GM18858 (cell line): Measurements from ENCODE around the gene PTOV1.

Experiments
- ATAC-seq: cut with Tn5 transposase; IDR thresholded peaks from one replicate; pipeline ENCODE4 v1.9.1; 2021; ENCODE audit not compliant: unreplicated experiment

The PTOV1 gene

DNA sequence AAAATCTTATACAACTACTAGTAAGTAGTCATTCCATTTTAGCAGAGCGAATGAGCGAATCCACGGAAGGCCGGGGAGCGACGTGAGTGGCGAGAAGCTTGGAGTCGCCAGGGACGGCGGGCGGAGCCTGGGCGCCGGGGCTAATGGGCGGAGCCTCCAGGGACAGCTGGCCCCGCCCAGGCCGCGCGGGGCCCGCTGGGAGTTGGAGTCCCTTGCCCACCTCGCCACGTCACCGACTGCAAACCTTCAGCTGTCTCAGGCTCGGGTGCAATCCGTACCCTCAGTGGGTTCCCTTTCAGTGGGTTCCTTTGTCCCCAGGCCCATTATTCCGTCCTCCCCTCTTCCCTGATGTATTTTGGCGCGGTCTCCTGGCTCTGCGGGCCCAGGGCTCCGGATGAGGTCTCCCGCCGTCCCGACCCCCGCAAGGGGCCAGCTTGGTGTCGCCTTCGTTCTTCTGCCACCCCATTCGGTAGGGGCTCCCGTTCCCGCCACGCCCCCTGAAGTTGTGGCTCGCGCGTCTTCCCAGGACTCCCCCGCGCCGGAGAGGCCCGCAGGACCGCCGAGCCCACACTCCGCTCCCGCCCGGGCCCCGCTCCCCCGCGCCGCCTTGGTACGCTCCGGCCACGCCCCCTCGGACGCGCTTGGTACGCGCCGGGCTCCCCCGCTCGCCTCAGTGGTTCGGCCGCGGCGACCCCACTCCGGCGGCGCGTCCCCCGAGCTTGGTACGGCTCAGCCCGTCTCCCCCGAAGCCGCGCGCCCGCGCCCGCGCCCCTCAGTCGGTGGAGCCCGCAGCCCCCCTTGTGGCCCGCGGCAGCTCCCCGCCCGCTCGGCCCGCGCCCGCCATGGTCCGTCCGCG, at the start of gene PTOV1:
Gene PTOV1 (plus strand): TSS at position 673 of the 856 bp plus-strand sequence.
- no peak for ATAC-seq

DNA sequence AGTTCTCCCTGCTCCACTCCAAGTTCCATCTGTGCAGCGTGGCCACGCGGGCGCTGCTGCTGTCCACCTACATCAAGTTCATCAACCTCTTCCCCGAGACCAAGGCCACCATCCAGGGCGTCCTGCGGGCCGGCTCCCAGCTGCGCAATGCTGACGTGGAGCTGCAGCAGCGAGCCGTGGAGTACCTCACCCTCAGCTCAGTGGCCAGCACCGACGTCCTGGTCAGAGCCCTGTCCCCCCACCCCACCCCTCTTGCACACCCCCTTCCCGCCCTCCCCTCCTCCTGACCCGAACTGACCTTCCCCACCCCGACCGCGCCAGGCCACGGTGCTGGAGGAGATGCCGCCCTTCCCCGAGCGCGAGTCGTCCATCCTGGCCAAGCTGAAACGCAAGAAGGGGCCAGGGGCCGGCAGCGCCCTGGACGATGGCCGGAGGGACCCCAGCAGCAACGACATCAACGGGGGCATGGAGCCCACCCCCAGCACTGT, 49.5 kb upstream of the PTOV1 start:
- ATAC-seq = no peak

DNA sequence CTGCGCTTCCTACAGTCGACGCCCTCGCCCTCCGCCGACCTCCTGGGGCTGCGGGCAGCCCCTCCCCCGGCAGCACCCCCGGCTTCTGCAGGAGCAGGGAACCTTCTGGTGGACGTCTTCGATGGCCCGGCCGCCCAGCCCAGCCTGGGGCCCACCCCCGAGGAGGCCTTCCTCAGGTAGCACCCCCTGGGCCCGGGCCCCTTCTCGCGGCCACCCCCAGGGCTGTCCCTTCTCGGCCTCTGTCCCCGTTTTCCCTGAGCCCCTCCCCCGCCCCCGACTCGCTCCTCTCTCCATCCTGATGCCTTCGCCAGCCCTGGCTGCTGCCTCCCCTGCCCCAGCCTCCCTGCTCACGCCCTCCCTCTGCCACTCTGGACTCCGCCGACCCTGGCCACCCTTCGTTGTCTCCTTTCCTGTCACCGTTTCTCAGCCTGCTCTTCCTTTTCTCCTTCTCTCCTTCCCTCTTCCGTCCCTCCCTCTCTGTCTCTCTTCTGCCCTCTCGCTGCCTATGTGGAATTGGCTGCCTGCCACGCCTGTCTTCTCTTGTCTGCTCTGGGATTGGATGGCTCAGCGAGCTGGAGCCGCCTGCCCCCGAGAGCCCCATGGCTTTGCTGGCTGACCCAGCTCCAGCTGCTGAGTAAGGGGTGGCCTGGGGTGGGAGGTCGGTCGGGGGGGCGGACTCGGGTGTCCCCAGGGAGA, 48.8 kb upstream of the PTOV1 start:
- no peak for ATAC-seq

DNA sequence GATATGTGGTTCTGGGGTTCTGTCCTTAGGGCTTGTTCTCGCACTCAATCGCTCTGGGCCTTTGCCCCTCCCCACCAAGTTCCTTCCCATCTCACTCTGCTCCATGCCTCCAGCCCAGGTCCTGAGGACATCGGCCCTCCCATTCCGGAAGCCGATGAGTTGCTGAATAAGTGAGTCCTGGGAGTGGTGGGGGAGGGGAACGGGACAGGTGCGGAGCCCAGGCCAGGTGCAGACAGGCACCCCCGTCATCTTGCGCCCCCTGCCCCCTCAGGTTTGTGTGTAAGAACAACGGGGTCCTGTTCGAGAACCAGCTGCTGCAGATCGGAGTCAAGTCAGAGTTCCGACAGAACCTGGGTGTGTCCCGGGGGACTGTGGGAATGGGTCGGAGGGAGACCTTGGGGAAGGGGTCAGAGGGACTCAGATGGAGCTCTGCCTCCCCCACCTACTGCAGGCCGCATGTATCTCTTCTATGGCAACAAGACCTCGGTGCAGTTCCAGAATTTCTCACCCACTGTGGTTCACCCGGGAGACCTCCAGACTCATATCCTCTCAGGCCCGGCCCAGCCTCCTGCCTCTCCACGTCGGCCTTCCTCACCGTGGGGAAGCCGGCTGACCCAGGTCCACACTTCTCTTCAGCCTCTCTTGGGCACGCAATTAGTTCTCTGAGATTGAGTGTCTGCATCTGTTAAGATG, 48.0 kb upstream of the PTOV1 start:
- ATAC-seq = no peak

DNA sequence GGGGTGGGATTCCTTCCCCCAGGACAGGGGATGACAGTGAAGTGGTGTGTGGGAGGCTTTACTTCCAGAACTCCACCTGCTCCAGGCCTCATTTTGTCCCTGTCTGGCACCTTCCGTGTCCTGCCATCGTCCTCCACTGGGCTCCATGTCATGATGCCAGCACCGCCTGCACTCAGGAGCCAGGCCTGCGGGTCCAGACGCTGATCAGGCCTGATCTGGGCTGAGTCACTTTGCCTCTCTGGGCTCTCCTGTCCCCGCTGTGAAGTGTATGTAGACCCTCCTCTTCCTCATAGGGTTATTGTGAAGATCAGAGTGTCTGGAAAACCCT, 47.5 kb upstream of the PTOV1 start:
- ATAC-seq = no peak

DNA sequence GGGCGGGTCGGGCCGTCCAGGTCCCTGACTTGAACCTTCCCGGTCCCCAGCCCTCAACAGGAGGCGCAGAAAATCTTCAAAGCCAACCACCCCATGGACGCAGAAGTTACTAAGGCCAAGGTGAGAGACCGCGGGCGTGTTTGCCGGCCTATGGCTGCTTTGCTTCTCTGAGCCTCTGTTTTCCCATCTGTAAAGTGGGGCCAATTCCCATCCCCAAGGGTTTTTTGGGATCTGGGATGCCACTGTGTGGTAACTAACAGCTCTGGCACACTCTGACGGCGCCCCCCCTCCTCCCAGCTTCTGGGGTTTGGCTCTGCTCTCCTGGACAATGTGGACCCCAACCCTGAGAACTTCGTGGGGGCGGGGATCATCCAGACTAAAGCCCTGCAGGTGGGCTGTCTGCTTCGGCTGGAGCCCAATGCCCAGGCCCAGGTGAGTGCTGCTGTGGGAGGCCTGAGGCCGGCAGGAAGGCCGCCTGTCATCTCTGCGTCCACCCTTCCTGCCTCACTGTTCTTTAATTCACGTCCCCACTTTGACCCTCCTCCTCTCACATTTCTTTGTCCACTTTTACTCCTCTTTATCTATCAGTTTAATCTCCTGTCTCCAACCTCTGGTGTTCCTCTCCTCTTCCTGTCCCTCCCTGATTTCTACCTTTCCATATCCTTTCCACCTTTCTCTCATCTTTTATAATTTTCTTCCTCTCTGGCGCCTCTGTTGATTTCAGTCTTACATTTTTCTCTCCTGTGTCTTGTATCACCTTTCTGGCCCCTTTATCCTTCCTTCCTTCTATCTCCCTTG, 44.9 kb upstream of the PTOV1 start:
- ATAC-seq = no peak

DNA sequence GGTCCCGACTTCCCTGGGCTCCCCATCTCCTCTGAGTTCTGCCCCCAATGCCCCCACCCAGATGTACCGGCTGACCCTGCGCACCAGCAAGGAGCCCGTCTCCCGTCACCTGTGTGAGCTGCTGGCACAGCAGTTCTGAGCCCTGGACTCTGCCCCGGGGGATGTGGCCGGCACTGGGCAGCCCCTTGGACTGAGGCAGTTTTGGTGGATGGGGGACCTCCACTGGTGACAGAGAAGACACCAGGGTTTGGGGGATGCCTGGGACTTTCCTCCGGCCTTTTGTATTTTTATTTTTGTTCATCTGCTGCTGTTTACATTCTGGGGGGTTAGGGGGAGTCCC, 44.4 kb upstream of the PTOV1 start:
- ATAC-seq = no peak

DNA sequence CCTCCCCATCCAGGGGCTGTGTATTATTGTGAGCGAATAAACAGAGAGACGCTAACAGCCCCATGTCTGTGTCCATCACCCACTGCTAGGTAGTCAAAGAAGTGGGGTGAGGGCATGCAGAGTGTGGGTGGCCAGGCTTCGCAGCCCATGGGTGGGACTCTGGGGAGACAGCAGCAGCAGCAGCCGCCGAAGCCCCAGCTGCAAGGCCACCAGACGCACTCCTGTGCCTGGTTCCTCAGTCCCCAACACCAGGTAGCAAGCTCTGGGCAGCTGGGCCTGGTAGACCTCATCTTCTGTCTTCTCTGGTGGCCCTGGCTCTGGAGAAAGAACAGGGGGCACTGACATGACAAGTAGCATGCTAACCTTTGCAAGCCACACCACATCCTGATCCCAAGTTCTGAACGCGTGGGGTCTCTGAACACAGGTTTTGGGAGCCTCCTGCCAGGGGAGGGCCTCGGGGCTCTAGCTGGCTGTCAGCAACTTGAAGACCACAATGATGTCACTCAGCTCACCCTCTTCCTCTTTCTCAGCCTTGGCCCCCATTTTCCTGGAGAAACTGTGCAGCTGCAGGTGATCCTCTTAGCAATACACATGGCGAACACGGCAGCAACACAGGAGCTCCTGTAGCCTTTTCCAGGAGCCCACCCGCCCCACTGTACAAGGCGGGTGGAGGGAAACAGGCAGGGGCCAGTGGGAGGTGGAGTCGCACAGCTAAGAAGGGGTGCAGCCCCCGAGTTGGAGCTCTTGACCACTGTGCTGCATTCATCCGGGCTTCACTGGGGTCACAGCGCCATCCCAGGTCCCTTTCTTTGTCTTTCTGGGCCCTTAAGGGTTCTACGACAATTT, 43.7 kb upstream of the PTOV1 start:
- no peak for ATAC-seq

DNA sequence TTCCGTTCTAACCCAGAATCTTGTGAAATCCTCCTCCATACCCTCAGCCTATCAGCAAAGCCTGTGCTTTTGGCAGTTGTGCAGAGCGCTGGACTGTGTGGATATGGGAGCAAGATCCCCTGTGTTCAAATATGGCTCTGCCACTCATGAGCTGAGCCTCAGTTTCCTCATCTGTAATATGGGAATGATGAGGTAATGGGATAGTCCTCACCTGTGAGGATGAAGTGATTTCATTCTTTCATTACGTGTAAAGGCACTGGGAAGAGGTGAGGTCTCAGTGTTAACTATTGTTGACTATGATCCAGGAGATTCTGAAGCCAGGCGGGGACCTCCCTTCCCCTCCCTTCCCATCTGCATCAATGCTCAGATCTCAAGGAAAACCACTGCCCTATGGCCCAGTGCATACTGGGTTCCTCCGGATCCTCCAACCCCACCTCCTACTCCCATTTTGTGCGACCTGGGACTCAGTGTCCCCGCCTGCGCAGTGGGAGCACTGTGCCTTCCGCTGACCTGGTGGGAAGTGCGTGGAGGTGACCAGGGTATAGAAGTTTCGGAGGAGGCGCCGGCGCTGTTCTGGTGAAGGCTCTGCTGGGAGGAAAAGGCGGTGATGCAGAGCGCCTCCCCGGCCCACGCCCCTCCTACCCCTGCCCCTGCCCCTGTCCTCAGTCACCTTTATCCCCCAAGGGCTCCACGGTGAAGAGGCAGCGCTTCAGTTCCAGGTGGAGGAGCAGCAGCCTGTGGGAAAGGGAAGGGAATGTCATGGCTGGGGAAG, 42.9 kb upstream of the PTOV1 start:
- ATAC-seq = no peak

DNA sequence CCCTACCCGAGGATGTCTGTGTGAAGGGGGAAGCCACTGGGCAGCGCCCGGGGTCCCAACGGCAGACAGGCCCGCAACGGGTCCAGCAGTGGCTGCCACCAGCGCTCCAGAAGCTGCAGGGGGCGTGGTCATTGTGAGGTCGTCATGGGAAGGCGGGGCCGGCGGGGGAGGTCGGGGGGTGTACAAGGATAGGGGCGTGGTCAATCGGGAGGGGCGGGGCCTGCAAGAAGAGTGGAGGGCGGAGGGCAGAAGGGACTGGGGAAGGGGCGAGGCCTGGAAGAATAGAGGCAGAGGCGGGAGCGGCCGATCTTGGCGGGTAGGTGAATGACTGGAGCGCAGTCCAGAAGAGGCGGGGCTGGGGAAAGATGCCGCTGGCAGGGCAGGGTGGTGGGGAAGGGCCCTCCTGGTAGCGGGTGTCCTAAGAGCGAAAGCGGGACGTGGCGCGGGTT, 42.2 kb upstream of the PTOV1 start:
- no peak for ATAC-seq

DNA sequence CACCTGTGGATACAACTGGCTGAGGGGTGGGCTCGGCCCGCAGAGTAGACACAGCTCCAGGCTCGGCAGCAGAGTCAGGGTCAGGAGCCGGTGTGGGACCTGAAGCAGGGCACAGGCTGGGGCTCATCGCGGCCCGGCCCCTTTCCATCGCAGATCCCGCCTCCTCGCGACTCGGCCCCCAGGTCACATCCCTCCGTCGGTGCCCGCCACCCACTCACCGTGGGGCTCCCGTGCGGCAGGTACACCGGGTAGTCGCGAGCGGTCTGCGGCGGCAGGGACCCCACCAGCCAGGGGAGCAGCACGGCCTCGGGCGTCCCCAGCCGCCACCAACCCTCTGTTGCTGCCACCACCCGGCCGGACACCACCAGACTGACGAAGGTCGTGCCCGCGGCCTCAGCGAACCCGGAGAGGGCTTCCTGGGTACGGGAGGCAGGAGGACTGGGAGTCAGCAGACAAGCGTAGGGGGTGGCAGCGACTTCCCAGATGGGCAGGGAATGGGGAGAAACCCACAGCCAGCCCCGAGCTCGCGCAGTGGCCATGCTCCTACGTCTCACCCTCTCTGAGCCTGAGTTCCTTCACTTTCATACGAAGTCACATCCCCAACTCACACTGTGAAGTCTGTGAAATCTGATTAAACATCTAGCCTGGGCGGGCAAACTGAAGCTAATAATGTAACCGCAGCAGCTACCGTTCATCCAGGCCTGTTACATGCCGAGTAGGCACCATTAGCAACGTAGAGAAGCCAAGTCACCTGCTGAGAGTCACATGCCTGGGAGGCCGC, 41.6 kb upstream of the PTOV1 start:
- ATAC-seq = no peak

DNA sequence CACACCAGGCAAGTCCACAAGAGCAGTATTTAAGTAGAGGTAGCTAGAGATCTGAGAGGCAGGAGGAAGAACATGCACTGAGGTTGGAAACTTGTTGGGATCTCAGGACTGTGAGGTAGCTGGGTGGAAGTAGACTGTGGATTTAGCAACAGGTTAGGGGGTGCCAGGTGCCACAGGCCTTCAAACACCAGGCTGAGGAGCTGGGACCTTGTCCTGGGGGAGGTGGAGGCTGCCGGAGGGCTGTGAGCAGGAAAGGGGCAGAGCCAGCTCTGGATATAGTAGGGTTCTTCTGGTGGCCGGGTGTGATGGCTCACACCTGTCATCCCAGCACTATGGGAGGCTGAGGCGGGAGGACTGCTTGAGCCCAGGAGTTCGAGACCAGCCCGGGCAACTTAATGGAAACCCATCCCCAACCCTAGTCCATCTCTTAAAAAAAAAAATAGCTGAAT, 41.0 kb upstream of the PTOV1 start:
- no peak for ATAC-seq

DNA sequence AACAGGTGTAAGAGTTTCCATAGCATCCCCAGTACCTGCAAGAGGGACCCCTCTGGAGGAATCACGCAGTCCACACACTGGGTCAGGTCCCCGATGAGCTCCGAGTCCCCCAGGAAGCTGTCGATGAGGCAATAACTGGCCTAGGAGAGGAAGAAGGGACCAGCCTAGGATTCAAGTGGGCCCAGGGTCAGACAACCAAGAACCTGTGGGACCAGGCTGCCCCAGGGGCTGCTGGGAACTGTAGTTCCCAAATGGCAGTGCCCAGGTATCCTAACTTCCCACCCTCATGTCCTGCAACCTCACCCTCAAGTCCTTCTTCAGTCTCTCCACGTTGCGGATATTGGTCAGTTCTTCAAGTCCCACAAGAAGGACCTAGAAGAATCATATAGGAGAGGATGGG, 39.6 kb upstream of the PTOV1 start:
- no peak for ATAC-seq

DNA sequence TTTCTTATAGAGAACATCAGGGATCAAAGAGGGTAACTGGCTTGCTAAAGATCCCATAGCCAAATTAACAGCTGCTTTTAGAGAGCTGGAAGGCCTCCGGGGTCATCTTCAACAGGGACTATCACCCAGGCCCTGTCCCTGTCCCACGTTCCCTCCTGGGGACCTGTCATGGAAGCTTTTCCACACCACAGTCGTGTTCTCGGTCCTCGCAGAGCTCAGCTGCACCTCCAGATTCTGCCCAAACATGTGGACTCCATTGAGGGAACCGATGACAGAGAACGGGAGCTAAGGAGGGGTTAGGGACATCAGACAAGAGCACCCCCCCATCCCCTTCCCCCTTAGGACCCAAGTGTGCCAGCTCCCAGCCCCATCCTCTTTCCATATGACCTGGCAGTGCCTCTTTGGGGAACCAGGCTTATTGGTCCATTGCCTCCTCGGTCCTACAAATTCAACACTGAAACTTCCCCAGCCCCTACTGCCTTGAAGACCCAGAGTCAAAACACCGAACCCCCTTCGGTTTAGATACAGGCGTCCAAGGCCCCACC, 38.4 kb upstream of the PTOV1 start:
- no peak for ATAC-seq

DNA sequence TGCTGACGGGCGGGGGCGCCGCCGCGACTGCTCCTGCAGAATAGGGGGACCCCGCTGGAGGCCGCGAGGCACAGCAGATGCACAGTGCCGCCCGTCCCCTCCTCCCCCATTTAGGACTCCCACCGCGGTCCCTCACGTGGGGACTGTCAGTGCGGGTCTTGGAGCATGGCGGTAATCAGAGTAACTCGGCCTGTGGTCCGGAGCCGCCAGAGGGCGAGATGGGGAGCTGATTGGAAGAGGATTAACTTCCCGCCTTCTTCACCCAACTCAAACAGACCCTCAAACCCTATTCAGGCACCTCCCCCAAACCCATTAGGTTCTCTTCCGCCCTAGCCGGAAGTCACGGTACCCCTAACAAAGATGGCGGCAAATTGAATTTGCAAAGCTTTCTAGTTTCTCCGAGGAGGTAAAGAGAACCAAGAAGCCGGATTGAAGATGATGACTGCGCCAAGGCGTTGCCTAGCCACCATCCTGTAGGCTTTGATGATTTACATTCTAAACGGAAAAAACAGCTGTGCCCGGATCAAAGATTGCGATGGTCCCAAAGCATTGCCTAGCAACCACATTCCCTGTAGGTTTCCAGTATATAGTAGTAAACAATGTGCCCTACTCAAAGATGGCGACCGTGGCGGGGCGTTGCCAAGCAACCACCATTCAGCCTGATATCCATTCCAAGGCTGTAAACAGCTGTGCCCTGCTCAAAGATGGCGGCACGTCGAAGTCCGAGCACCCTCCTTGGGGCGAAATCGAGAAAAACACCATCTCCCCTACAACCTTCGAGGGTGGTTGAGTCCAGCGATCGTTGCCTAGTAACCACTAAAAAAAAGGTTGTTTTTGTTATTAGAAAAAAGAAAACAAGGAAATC, 37.7 kb upstream of the PTOV1 start, which contains the start of gene FUZ:
Gene FUZ (minus strand): TSS at position 296 of the 865 bp plus-strand sequence. CDS start 186 bp downstream, at position 110.
- peak; percentile 37 for ATAC-seq

DNA sequence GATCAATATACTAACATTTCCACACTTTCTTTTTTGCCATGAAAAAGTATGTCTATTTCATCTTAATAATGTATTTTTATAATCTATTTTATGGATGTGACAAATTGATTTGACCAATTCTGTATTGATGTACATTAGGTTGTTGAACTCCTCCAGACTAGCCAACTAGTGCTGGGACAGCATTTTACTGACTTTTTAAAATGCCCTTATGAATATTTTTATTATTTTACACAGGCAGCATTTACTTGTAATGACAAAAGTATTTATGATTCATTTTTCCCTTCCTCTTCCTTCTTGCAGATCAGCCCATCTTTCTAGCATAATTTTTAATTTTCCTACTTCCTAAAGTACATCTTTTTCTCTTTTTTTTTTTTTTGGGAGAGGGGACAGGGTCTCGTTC, 36.9 kb upstream of the PTOV1 start:
- ATAC-seq = no peak

DNA sequence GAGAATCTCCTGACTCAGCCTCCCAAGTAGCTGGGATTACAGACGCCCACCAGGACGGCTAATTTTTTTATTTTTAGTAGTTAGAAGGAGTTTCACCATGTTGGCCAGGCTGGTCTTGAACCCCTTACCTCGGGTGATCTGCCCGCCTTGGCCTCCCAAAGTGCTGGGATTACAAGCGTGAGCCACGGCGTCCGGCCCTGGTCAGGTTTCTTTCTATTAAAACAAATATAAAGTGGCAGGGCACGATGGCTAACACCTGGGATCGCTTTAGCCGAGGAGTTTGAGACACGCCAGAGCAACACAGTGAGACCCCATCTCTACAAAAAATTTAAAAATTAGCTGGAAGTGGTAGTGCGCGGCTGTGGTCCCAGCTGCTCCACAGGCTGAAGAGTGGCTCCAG, 34.4 kb upstream of the PTOV1 start:
- ATAC-seq = no peak
